Measurements from ENCODE around the gene PMF1. TPM values are rescaled to one million over a fixed set of nuclear protein-coding genes. Genes with fewer than 3 reads are reported as not detected.

The PMF1 gene
- total RNA-seq, 1 donor, result 34.0 TPM

- Histone ChIP-seq H3K79me2 (ENCODE audit: insufficient read depth, low read length) (peaks cover 23% of the 10 kb centered on the region), H3K27me3 (ENCODE audit: insufficient read depth, low read length) (no peaks in the 10 kb centered on the region)
- no peak for TF ChIP-seq CTCF (IDR thresholded peaks at IDR 0.05; ENCODE audit: extremely low read depth, low read depth, low read length)
These were observed 72.6 kb downstream of the PMF1 start for GRCh38 chr1:156285437-156285836.

GRCh38 chr1:156286061-156286460 is 73.3 kb downstream of the PMF1 start:
- Histone ChIP-seq H3K79me2 (ENCODE audit: insufficient read depth, low read length) (peaks cover 19% of the 10 kb centered on the region), H3K27ac (ENCODE audit: low read depth, low read length) (no peak overlapping the region), H3K36me3 (ENCODE audit: insufficient read depth, low read length) (peaks cover 11% of the 10 kb centered on the region), H3K27me3 (ENCODE audit: insufficient read depth, low read length) (no peaks in the 10 kb centered on the region), H4K20me1 (ENCODE audit: insufficient read depth, low read length) (peaks cover 11% of the 10 kb centered on the region), H3K4me3 (ENCODE audit: insufficient read depth, low read length) (no peak overlapping the region), H3K9me3 (ENCODE audit: low read depth, low read length) (no peaks in the 10 kb centered on the region), H2AFZ (ENCODE audit: low read length) (no peak overlapping the region), H3K4me1 (ENCODE audit: insufficient read depth, low read length) (peaks cover 31% of the 10 kb centered on the region), H3K4me2 (ENCODE audit: insufficient read depth, low read length) (no peak overlapping the region)
- DNase-seq (ENCODE audit: insufficient read length, low spot score, missing footprints), result no peak
- no peak for TF ChIP-seq CTCF (IDR thresholded peaks at IDR 0.05; ENCODE audit: extremely low read depth, low read depth, low read length)

More at GRCh38 chr1:156285437-156285836, 72.6 kb downstream of the PMF1 start:
- no peak overlapping the region for H3K4me2 ChIP-seq (ENCODE audit: insufficient read depth, low read length)
- no peak overlapping the region for H2AFZ ChIP-seq (ENCODE audit: low read length)
- peaks cover 11% of the 10 kb centered on the region for H3K36me3 ChIP-seq (ENCODE audit: insufficient read depth, low read length)
- no peaks in the 10 kb centered on the region for H3K9me3 ChIP-seq (ENCODE audit: low read depth, low read length)
- peaks cover 31% of the 10 kb centered on the region for H3K4me1 ChIP-seq (ENCODE audit: insufficient read depth, low read length)
- H3K4me3 ChIP-seq (ENCODE audit: insufficient read depth, low read length), result no peak overlapping the region
- DNase-seq (ENCODE audit: insufficient read length, low spot score, missing footprints), result no peak
- peaks cover 17% of the 10 kb centered on the region for H4K20me1 ChIP-seq (ENCODE audit: insufficient read depth, low read length)
- H3K27ac ChIP-seq (ENCODE audit: low read depth, low read length), result no peak overlapping the region

Small RNA genes within 50 kb of the gene (small RNA-seq; reads per million reads assigned to genes)
- not detected for gene RF00568

Other genes with a start within 250 kb of the PMF1 start
- gene ARHGEF2, start 234.5 kb upstream of the PMF1 start, total RNA-seq, result 166 and 183 TPM in 2 replicates
- gene SSR2, start 192.1 kb upstream of the PMF1 start, total RNA-seq, result 332 and 415 TPM in 2 replicates
- gene UBQLN4, start 159.2 kb upstream of the PMF1 start, total RNA-seq, result 10.6 and 13.0 TPM in 2 replicates
- 36.6 and 40.1 TPM in 2 replicates for gene LAMTOR2, start 158.2 kb upstream of the PMF1 start, total RNA-seq
- gene RAB25, start 151.8 kb upstream of the PMF1 start, total RNA-seq, result not detected in 2 replicates
- gene MEX3A, start 130.5 kb upstream of the PMF1 start, total RNA-seq, result 0.88 and 1.1 TPM in 2 replicates
- 774 and 854 TPM in 2 replicates for gene LMNA, start 98.3 kb upstream of the PMF1 start, total RNA-seq
- gene SEMA4A, start 59.4 kb upstream of the PMF1 start, total RNA-seq, result 1.5 and 1.8 TPM in 2 replicates
- gene SLC25A44, start 18.9 kb upstream of the PMF1 start, total RNA-seq, result 15.0 and 15.2 TPM in 2 replicates
- gene BGLAP, start 29.2 kb downstream of the PMF1 start, total RNA-seq, result 1.5 and 2.2 TPM in 2 replicates
- 0.36 and 0.59 TPM in 2 replicates for gene PAQR6, start 35.0 kb downstream of the PMF1 start, total RNA-seq
- gene SMG5, start 69.8 kb downstream of the PMF1 start, total RNA-seq, result 49.2 and 50.7 TPM in 2 replicates
- 0.88 and 1.4 TPM in 2 replicates for gene TMEM79, start 71.3 kb downstream of the PMF1 start, total RNA-seq
- gene GLMP, start 82.7 kb downstream of the PMF1 start, total RNA-seq, result 118 and 137 TPM in 2 replicates
- gene VHLL, start 86.3 kb downstream of the PMF1 start, total RNA-seq, result not detected in 2 replicates
- 258 and 276 TPM in 2 replicates for gene CCT3, start 125.3 kb downstream of the PMF1 start, total RNA-seq
- 0.36 TPM in 1 of 2 replicates, not detected in the other for gene TSACC, start 125.5 kb downstream of the PMF1 start, total RNA-seq
- not detected in 2 replicates for gene RHBG, start 156.2 kb downstream of the PMF1 start, total RNA-seq

Data from osteoblast (primary cell).